Common myeloid progenitor, CD34-positive (primary cell): Measurements from ENCODE around the gene COMMD1.
"Not testable (repeated sequence)": the region's sequence is repeated elsewhere in the genome, so short reads cannot be mapped to it uniquely, and the experiment has no call there.

Experiments
- CTCF ChIA-PET: fragments of 350-600 bp; sonication (Branson Sonifier 250); formaldehyde crosslinking; loops from one replicate; lab custom pipeline; 2021; ENCODE audit warnings: antibody characterized with exemption; lab: Charles Lee
- POLR2A ChIA-PET: fragments of 350-600 bp; sonication (Branson Sonifier 250); formaldehyde crosslinking; loops from one replicate; lab custom pipeline; 2021; ENCODE audit warnings: antibody characterized with exemption; lab: Charles Lee
- DNase-seq, 3 donors: peaks; one replicate each; pipeline versions ENCODE4 v3.0.0 to v3.0.0-alpha.2; 2013
- H3K27ac ChIP-seq, 2 experiments: 1 replicate in 1 of 2; 2 replicates in 1 of 2; pipeline ENCODE4 v1.7.0; 2013; ENCODE audit warnings: inconsistent platforms in 2 of 2, low read length in 2 of 2, mild to moderate bottlenecking in 2 of 2, low read depth in 1 of 2, moderate library complexity in 1 of 2; ENCODE audit not compliant: severe bottlenecking in 2 of 2, insufficient read depth in 1 of 2, poor library complexity in 1 of 2
- H3K27me3 ChIP-seq, 5 experiments: replicated peaks in 2 of 5; 1 replicate in 3 of 5; 2 replicates in 2 of 5; pipeline versions ENCODE4 v1.6.1 to v1.7.0; 2013; ENCODE audit warnings: low read length in 4 of 5, mild to moderate bottlenecking in 2 of 5, moderate library complexity in 2 of 5, inconsistent platforms in 1 of 5; ENCODE audit not compliant: insufficient read depth in 5 of 5, control insufficient read depth in 4 of 5
- H3K36me3 ChIP-seq, 4 experiments: 1 replicate in 2 of 4; 2 replicates in 2 of 4; pipeline versions ENCODE4 v1.6.1 to v1.7.0; 2013; ENCODE audit warnings: low read length in 3 of 4, control low read depth in 1 of 4, mild to moderate bottlenecking in 1 of 4; ENCODE audit not compliant: control insufficient read depth in 4 of 4, insufficient read depth in 4 of 4
- H3K4me1 ChIP-seq, 4 experiments: 1 replicate in 3 of 4; 2 replicates in 1 of 4; pipeline versions ENCODE4 v1.6.1 to v1.7.1; 2013; ENCODE audit warnings: low read length in 3 of 4, mild to moderate bottlenecking in 3 of 4, control low read depth in 1 of 4, inconsistent platforms in 1 of 4, moderate library complexity in 1 of 4; ENCODE audit not compliant: control insufficient read depth in 4 of 4, insufficient read depth in 4 of 4; ENCODE audit errors: control extremely low read depth in 1 of 4
- H3K4me3 ChIP-seq, 7 experiments: 1 replicate in 4 of 7; 2 replicates in 3 of 7; pipeline versions ENCODE4 v1.5.1 to v1.7.0; 2013; ENCODE audit warnings: mild to moderate bottlenecking in 7 of 7, low read length in 6 of 7, moderate library complexity in 6 of 7, inconsistent platforms in 2 of 7, low read depth in 2 of 7, control low read depth in 1 of 7; ENCODE audit not compliant: insufficient read depth in 4 of 7, control insufficient read depth in 1 of 7; ENCODE audit errors: extremely low read depth in 1 of 7
- H3K9me3 ChIP-seq, 5 experiments: 1 replicate in 4 of 5; 2 replicates in 1 of 5; pipeline versions ENCODE4 v1.6.1 to v1.7.1; 2013; ENCODE audit warnings: low read length in 4 of 5, mild to moderate bottlenecking in 2 of 5, inconsistent platforms in 1 of 5, low read depth in 1 of 5, moderate library complexity in 1 of 5; ENCODE audit not compliant: control insufficient read depth in 4 of 5, insufficient read depth in 2 of 5; ENCODE audit errors: control extremely low read depth in 1 of 5
- WGBS: methylation state at CpG from one replicate; pipeline ENCODE4 v1.1.5; 2013; ENCODE audit not compliant: insufficient coverage; 5-methylcytosine and 5-hydroxymethylcytosine counted together

Gene COMMD1

DNA sequence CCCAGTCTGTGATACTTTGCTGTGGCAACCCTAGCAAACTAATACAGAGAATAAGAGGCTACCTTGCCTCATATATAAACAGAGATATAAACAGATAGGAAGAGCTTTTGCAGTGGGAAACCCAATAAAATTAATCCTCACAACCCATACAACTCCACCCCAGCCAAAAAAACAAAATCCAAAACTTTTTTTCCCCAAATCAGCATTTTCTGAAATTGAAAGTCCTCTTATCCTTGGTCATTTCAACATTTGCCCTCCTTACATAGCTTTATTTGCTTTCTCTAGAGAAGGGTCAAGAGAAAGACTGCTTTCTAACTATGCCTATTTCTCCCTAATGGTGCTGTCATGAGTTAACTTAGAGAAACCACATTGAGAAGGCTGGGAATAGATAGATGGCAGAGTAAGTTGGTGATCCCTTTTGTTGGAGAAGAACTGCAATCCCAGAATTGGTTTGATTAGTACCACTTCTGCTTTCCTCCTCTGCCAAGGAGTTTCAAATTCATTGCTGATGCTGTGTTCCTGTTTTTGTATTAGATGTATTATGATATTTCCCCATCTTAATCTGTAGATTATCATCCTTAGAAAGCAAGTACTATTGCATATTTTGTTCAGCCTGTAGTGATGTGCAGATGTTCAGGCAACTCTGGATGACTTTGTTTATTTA, 214.0 kb downstream of the COMMD1 start:
- Histone ChIP-seq H3K4me1 (peaks cover 5 to 29% (median 21%) of the 10 kb centered on the region in 4 experiments), H3K27ac (no peak overlapping the region), H3K4me3 (no peak overlapping the region), H3K36me3 (no peaks in the 10 kb centered on the region), H3K9me3 (no peaks in the 10 kb centered on the region), H3K27me3 (no peaks in the 10 kb centered on the region)
- DNase-seq, result peak in 2 of 3 donors; percentile 55 to 71
- POLR2A ChIA-PET, result no interaction called here
- CTCF ChIA-PET, result interaction anchor here (0.6 kb wide), 1 partner anchor 116 kb away, joined by 3 read pairs; no protein-coding TSS in a partner anchor

DNA sequence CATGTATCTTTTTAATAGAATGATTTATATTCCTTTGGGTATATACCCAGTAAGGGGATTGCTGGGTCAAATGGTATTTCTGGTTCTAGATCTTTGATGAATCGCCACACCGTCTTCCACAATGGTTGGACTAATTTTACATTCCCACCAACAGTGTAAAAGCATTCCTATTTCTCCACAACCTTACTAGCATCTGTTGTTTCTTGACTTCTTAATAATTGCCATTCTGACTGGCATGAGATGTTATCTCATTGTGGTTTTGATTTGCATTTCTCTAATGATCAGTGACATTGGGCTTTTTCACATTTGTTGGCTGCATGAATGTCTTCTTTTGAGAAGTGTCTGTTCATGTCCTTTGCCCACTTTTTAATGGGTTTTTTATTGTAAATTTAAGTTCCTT, 220.8 kb downstream of the COMMD1 start:
- H3K4me3 ChIP-seq, POLR2A ChIA-PET, H3K27ac ChIP-seq, H3K36me3 ChIP-seq, DNase-seq, H3K27me3 ChIP-seq, H3K9me3 ChIP-seq, CTCF ChIA-PET: not testable (repeated sequence)
- WGBS, result no CpG with 5 or more reads among the region's 2 CpGs
- H3K4me1 ChIP-seq, result peaks cover 7 to 23% (median 11%) of the 10 kb centered on the region in 4 experiments

DNA sequence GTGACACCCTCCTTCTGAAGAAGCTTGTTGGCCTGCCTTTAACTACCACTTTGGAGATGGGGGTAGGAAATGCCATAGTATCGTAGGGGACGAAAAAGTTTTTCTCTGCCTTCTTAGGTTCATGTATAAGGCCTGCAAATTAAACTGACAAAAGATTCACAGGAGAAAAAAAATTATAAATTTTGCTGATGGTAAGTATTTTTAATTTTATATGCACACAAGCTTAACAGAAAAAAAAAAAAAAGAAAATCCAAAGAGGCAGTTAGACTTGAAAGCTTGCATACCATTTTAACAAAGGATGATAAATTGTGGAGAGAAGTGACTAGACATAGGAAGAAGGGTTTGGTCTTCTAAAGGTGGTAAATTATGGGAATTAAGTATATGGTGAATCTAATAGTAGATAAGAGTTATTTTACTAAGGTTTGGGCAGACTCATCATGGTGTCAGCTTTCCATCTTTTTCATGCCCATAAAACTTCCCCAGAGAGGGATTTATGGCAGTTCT, 227.9 kb downstream of the COMMD1 start:
- no peak overlapping the region for H3K27ac ChIP-seq
- no peaks in the 10 kb centered on the region for H3K27me3 ChIP-seq
- no CpG with 5 or more reads among the region's 2 CpGs for WGBS
- H3K9me3 ChIP-seq, result peaks cover 0 to 4% (median 0%) of the 10 kb centered on the region in 5 experiments
- no peak for DNase-seq
- ChIA-PET POLR2A (no interaction called here), CTCF (interaction anchor here (1.0 to 1.8 kb wide), 2 partner anchors 11 to 14 kb away, joined by 3 to 5 read pairs; no protein-coding TSS in a partner anchor)
- H3K4me3 ChIP-seq, result no peak overlapping the region
- no peaks in the 10 kb centered on the region for H3K36me3 ChIP-seq
- peaks cover 9 to 23% (median 11%) of the 10 kb centered on the region in 4 experiments for H3K4me1 ChIP-seq

DNA sequence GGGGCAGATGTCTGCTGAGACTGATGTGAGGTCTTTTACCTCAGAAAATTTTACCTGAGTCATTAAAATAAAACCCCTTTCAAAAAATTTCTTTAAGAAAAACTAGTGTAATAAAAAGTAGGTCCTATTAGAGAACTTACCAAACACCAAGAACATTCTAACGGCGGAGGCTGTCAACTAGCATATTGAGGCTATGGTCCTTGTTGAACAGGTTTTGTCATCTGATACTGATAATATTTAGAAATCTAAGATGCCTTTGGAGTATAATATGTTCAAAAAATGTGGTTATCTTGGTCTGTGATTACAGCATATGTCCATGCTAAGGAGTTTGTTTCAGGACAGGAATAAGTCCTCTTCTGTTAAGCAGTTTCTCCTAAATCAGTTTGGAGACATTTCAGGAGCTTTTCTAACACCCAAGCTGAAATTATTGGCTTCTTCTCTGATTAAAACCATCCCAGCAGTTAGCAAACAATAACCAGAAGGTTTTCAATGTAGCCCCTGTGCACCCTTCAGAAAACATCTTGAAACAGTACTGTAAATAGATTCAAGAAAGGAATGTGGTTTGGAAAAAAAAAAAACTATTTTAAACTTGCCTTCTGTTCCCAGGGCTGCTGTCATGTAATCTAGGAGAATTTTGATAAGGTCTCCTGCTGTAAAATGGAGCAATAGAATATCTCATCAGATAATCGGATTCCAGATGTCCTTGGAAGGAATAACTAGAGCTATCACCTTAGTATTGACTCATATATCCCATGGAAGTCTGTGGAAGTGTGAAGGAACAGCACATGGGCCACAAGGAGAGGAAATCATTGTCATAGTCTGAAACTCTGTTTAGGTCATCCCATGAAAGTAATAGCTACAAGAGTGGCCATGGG, 231.7 kb downstream of the COMMD1 start:
- H3K4me3 ChIP-seq, result no peak overlapping the region
- 86% methylated on average over 1 of the region's 3 CpGs for WGBS
- ChIA-PET POLR2A (no interaction called here), CTCF (interaction anchor here (0.6 kb wide), 1 partner anchor 370 kb away, joined by 3 read pairs; no protein-coding TSS in a partner anchor)
- no peak for DNase-seq
- H3K36me3 ChIP-seq, result no peaks in the 10 kb centered on the region
- H3K27me3 ChIP-seq, result no peaks in the 10 kb centered on the region
- peaks cover 0 to 4% (median 0%) of the 10 kb centered on the region in 5 experiments for H3K9me3 ChIP-seq
- peaks cover 8 to 26% (median 20%) of the 10 kb centered on the region in 4 experiments for H3K4me1 ChIP-seq
- H3K27ac ChIP-seq, result no peak overlapping the region

DNA sequence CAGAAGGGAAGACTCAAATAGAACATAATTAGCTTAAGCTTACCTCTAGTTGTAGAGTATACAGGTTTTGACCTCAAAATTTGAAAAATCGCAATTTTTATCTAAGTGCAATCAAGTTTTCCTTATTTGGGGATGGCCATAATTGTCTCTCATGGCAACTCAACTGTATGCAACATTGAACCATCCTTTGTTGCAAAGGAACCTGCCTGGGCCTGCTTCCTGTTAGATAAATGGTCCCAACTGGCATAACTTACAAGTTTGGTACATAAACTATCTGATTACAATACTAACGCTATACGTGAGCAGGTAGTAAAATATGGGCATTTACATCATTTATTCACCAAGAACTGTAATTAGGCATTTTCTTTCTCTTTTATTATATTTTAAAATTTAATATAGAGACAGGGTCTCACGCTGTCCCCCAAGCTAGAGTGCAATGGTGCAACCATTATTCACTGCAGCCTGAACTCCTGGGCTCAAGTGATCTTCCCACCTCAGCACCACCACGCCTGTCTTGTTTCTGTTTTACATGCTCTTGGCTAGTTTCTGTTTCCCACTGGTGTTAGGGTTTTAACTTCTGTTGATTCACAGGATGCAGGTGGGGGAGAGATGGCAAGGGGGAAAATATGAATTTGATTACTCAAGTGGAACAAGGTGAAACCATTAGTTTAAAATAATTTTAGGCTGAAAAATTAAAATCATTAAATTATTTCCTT, 235.1 kb downstream of the COMMD1 start:
- H3K27ac ChIP-seq, result peak overlapping the region; percentile 62 to 78
- no peaks in the 10 kb centered on the region for H3K9me3 ChIP-seq
- ChIA-PET CTCF (no interaction called here), POLR2A (no interaction called here)
- H3K36me3 ChIP-seq, result no peaks in the 10 kb centered on the region
- 13% methylated on average over 1 of the region's 5 CpGs for WGBS
- H3K4me3 ChIP-seq, result peak overlapping the region in 2 of 7 experiments; percentile 15 to 51
- H3K4me1 ChIP-seq, result peaks cover 12 to 34% (median 28%) of the 10 kb centered on the region in 4 experiments
- DNase-seq, result peak; percentile 57 to 94 (median 92)
- H3K27me3 ChIP-seq, result no peaks in the 10 kb centered on the region

DNA sequence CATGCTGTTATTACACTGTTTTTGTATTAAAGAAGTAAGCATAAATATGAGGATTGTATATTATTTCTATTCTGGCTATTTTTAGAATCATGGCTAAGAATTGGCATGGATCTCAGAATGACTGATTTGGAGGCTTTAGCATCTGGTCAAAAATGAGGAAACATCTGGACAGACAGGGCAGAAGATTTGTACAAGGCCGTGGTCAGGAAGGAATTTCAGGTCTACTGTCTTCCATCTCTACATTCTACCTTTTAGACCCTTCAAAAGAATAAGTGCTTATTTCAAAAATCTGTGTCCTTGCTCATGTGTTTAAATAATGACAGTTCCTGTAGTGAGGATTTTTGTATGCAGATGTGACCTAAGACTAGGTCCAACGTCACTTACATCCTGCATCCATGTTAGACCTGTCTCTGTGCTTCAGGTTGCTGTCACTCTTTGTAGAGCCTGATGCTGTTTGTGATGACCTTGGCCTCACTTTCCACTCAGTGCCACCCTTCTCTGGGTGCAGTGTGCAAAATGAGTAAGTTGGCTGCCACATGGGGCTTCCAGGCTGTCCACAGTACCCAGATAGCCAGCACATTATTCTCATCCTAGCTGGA, 235.8 kb downstream of the COMMD1 start:
- ChIA-PET CTCF (interaction anchor here (1.1 kb wide), 1 partner anchor 17 kb away, joined by 3 read pairs; no protein-coding TSS in a partner anchor), POLR2A (no interaction called here)
- Histone ChIP-seq H3K4me1 (peaks cover 12 to 35% (median 31%) of the 10 kb centered on the region in 4 experiments), H3K36me3 (no peaks in the 10 kb centered on the region), H3K4me3 (peak overlapping the region in 1 of 7 experiments; percentile 10), H3K9me3 (no peaks in the 10 kb centered on the region), H3K27me3 (no peaks in the 10 kb centered on the region), H3K27ac (peak overlapping the region; percentile 62 to 78)
- 75% methylated on average over 1 of the region's 2 CpGs for WGBS
- peak in 2 of 3 donors; percentile 69 to 80 for DNase-seq
